IMR-90 (cell line): ENCODE data around the gene COL6A5. TPM values are rescaled to one million over a fixed set of nuclear protein-coding genes. Genes with fewer than 3 reads are reported as not detected.

Experiments used
- ATAC-seq: fragments of 200-7000 bp; cut with Tn5 transposase; 2 replicates; pipeline ENCODE4 v1.9.1; 2020; ENCODE audit warnings: low read depth, mild to moderate bottlenecking, moderate library complexity
- BruUV-seq: library from RNA; stranded (reverse); fragments of 400-500 nt; replicated peaks from 2 replicates; lab custom pipeline; 2021; lab: Mats Ljungman, UMichigan
- CTCF ChIA-PET: fragments of 300-600 bp; formaldehyde crosslinking; extraction: SDS; loops from one replicate; lab custom pipeline; 2021; ENCODE audit warnings: antibody characterized with exemption; lab: Yijun Ruan, JAX
- POLR2A ChIA-PET: fragments of 300-600 bp; sonication (Branson Sonifier 250); formaldehyde crosslinking; loops from one replicate; lab custom pipeline; 2022; ENCODE audit warnings: antibody characterized with exemption; ENCODE audit not compliant: unreplicated experiment; lab: Charles Lee
- DNase-seq: peaks from one replicate; pipeline ENCODE4 v3.0.0; 2013
- H2AFZ ChIP-seq: replicated peaks from 2 replicates; pipeline ENCODE3; 2013; ENCODE audit warnings: low read length, mild to moderate bottlenecking; ENCODE audit not compliant: poor library complexity
- H2AK5ac ChIP-seq: 2 replicates; pipeline ENCODE4 v1.6.1; 2013; ENCODE audit warnings: low read depth, low read length, inconsistent platforms
- H2AK9ac ChIP-seq: replicated peaks from 2 replicates; pipeline ENCODE3; 2013; ENCODE audit warnings: mild to moderate bottlenecking, low read depth, low read length, moderate library complexity; ENCODE audit not compliant: poor library complexity
- H2BK120ac ChIP-seq: 2 replicates; pipeline ENCODE4 v1.6.1; 2013; ENCODE audit warnings: low read depth, low read length, inconsistent platforms
- H2BK15ac ChIP-seq: 3 replicates; pipeline ENCODE4 v1.6.1; 2013; ENCODE audit warnings: low read depth, low read length, inconsistent platforms
- H2BK20ac ChIP-seq: 2 replicates; pipeline ENCODE4 v1.6.1; 2013; ENCODE audit warnings: low read depth, mild to moderate bottlenecking, inconsistent platforms, low read length, moderate library complexity
- H2BK5ac ChIP-seq: 2 replicates; pipeline ENCODE4 v1.6.1; 2013; ENCODE audit warnings: mild to moderate bottlenecking, low read depth, low read length, inconsistent platforms; ENCODE audit not compliant: poor library complexity, severe bottlenecking
- H3K14ac ChIP-seq: replicated peaks from 2 replicates; pipeline ENCODE4 v1.6.1; 2013; ENCODE audit warnings: low read depth, low read length, inconsistent platforms
- H3K18ac ChIP-seq: 2 replicates; pipeline ENCODE4 v1.6.1; 2013; ENCODE audit warnings: low read depth, low read length, control low read depth
- H3K23ac ChIP-seq: 2 replicates; pipeline ENCODE4 v1.6.1; 2013; ENCODE audit warnings: low read depth, low read length, inconsistent platforms
- H3K27ac ChIP-seq: 2 replicates; pipeline ENCODE4 v1.5.1; 2013; ENCODE audit warnings: mild to moderate bottlenecking, control low read depth, low read length; ENCODE audit not compliant: insufficient read depth
- H3K27me3 ChIP-seq: 2 replicates; pipeline ENCODE4 v1.6.1; 2013; ENCODE audit warnings: low read length; ENCODE audit not compliant: control insufficient read depth, insufficient read depth
- H3K36me3 ChIP-seq: 2 replicates; pipeline ENCODE4 v1.6.1; 2013; ENCODE audit warnings: low read length, mixed read lengths; ENCODE audit not compliant: control insufficient read depth, insufficient read depth
- H3K4ac ChIP-seq: 2 replicates; pipeline ENCODE4 v1.6.1; 2013; ENCODE audit warnings: low read depth, low read length, inconsistent platforms
- H3K4me1 ChIP-seq: 2 replicates; pipeline ENCODE4 v1.6.1; 2013; ENCODE audit warnings: low read length, mixed read lengths; ENCODE audit not compliant: control insufficient read depth, insufficient read depth
- H3K4me2 ChIP-seq: 2 replicates; pipeline ENCODE4 v1.6.1; 2013; ENCODE audit warnings: low read depth, mild to moderate bottlenecking, control low read depth, low read length, moderate library complexity
- H3K4me3 ChIP-seq: 2 replicates; pipeline ENCODE4 v1.5.1; 2013; ENCODE audit warnings: low read depth, mild to moderate bottlenecking, control low read depth, low read length, moderate library complexity; ENCODE audit not compliant: insufficient read depth
- H3K56ac ChIP-seq: 2 replicates; pipeline ENCODE4 v1.6.1; 2013; ENCODE audit warnings: low read length, inconsistent platforms; ENCODE audit not compliant: insufficient read depth; ENCODE audit errors: extremely low read depth
- H3K79me1 ChIP-seq, 2 experiments: 2 replicates each; pipeline ENCODE4 v1.6.1; 2013; ENCODE audit warnings: low read length in 2 of 2, inconsistent platforms in 1 of 2, low read depth in 1 of 2
- H3K9ac ChIP-seq: 2 replicates; pipeline ENCODE4 v1.6.1; 2013; ENCODE audit warnings: low read depth, low read length, control low read depth
- H3K9me1 ChIP-seq: 2 replicates; pipeline ENCODE4 v1.6.1; 2013; ENCODE audit warnings: low read length, inconsistent platforms; ENCODE audit not compliant: insufficient read depth
- H3K9me3 ChIP-seq: 2 replicates; pipeline ENCODE4 v1.6.1; 2013; ENCODE audit warnings: low read length; ENCODE audit not compliant: control insufficient read depth, insufficient read depth
- H4K20me1 ChIP-seq: 2 replicates; pipeline ENCODE4 v1.6.1; 2013; ENCODE audit warnings: low read length, inconsistent platforms; ENCODE audit not compliant: insufficient read depth
- H4K5ac ChIP-seq: 2 replicates; pipeline ENCODE4 v1.6.1; 2013; ENCODE audit warnings: mild to moderate bottlenecking, low read depth, low read length, control low read depth
- H4K8ac ChIP-seq, 2 experiments: 2 replicates each; pipeline ENCODE4 v1.6.1; 2013; ENCODE audit warnings: low read depth in 2 of 2, low read length in 2 of 2, control low read depth in 1 of 2, inconsistent platforms in 1 of 2
- H4K91ac ChIP-seq: 2 replicates; pipeline ENCODE4 v1.6.1; 2013; ENCODE audit warnings: low read depth, low read length, inconsistent platforms; ENCODE audit not compliant: insufficient read depth
- BHLHE40 ChIP-seq: fragments of 150-350 bp; IDR thresholded peaks from 2 replicates; pipeline ENCODE4 v1.6.1; 2016; ENCODE audit warnings: mild to moderate bottlenecking, low read depth, low read length
- CEBPB ChIP-seq: IDR thresholded peaks from 2 replicates; pipeline ENCODE4 v1.6.1; 2012; ENCODE audit warnings: low read depth, low read length, improper control_type of control experiment
- CHD1 ChIP-seq: IDR thresholded peaks from 2 replicates; pipeline ENCODE4 v1.6.1; 2012; ENCODE audit warnings: low read depth, low read length, improper control_type of control experiment
- CTCF ChIP-seq: conservative IDR thresholded peaks from 2 replicates; pipeline ENCODE4 v1.5.1; 2012; ENCODE audit warnings: mild to moderate bottlenecking, low read depth, low read length, improper control_type of control experiment
- ELK1 ChIP-seq: fragments of 150-350 bp; IDR thresholded peaks from 2 replicates; pipeline ENCODE4 v1.6.1; 2016; ENCODE audit warnings: low read depth, mild to moderate bottlenecking, low read length, moderate library complexity, borderline replicate concordance
- FOS ChIP-seq: fragments of 150-350 bp; IDR thresholded peaks from 2 replicates; pipeline ENCODE4 v1.6.1; 2016; ENCODE audit warnings: low read depth, low read length
- MAFK ChIP-seq: IDR thresholded peaks from 2 replicates; pipeline ENCODE4 v1.6.1; 2012; ENCODE audit warnings: low read depth, low read length, improper control_type of control experiment
- MAZ ChIP-seq: IDR thresholded peaks from 2 replicates; pipeline ENCODE4 v1.6.1; 2012; ENCODE audit warnings: low read depth, mild to moderate bottlenecking, low read length, improper control_type of control experiment, moderate library complexity, borderline replicate concordance
- MXI1 ChIP-seq: IDR thresholded peaks from 2 replicates; pipeline ENCODE4 v1.6.1; 2012; ENCODE audit warnings: low read depth, mild to moderate bottlenecking, low read length, moderate library complexity, borderline replicate concordance
- POLR2A ChIP-seq: IDR thresholded peaks from 2 replicates; pipeline ENCODE4 v1.6.1; 2012; ENCODE audit warnings: mild to moderate bottlenecking, low read depth, low read length
- RAD21 ChIP-seq: IDR thresholded peaks from 2 replicates; pipeline ENCODE4 v1.6.1; 2012; ENCODE audit warnings: low read length, improper control_type of control experiment
- RCOR1 ChIP-seq: IDR thresholded peaks from 2 replicates; pipeline ENCODE4 v1.6.1; 2012; ENCODE audit warnings: mild to moderate bottlenecking, low read length, improper control_type of control experiment; ENCODE audit not compliant: insufficient replicate concordance
- RFX5 ChIP-seq: IDR thresholded peaks from 2 replicates; pipeline ENCODE4 v1.8.0; 2012; ENCODE audit warnings: low read depth, mild to moderate bottlenecking, low read length, moderate library complexity
- USF2 ChIP-seq: fragments of 150-350 bp; IDR thresholded peaks from 2 replicates; pipeline ENCODE4 v1.6.1; 2017; ENCODE audit warnings: mild to moderate bottlenecking, antibody characterized with exemption, low read length, low read depth
- WGBS, 2 experiments: methylation state at CpG; one replicate each; pipeline versions ENCODE4 v1.1.5 to v1.1.7; 2013; ENCODE audit warnings: missing lambda C conversion rate in 2 of 2; ENCODE audit not compliant: insufficient read length in 1 of 2; ENCODE audit errors: extremely low coverage in 2 of 2; 5-methylcytosine and 5-hydroxymethylcytosine counted together
- dilution Hi-C: fragments of 300-500 bp; cut with HindIII; formaldehyde crosslinking; loops from one replicate; pipeline ENCODE4 v1.14.3; 2018; ENCODE audit warnings: low sequenced_read_pairs; ENCODE audit not compliant: unreplicated experiment
- in situ Hi-C: fragments of 300-500 bp; cut with MboI; formaldehyde crosslinking; loops from 3 replicates; pipeline ENCODE4 v1.14.3; 2019; ENCODE audit warnings: low sequenced_read_pairs, inconsistent platforms, mixed read lengths
- intact Hi-C: fragments of 100-400 bp; cut with micrococcal nuclease; formaldehyde crosslinking; loops from 2 replicates; pipeline ENCODE4 v1.10.0; 2022
- polyA plus RNA-seq, 3 experiments: library from polyadenylated mRNA; depleted of rRNA; stranded (reverse); fragments of >200 nt; gene quantifications; 2 replicates each; pipeline ENCODE4 v1.2.3, GENCODE V29; 2012; ENCODE audit warnings: low replicate concordance in 1 of 3
- total RNA-seq: library from RNA; depleted of rRNA; stranded (reverse); fragments of >200 nt; gene quantifications from 2 replicates; pipeline ENCODE4 v1.2.3, GENCODE V29; 2012

The COL6A5 gene
- total and polyA plus RNA-seq, 2 of the 4 experiments (the other 2 are of a cell fraction), result not detected

- Histone ChIP-seq H4K8ac (no peak overlapping the region), H3K9me1 (no peaks in the 10 kb centered on the region), H3K9me3 (no peaks in the 10 kb centered on the region), H3K27me3 (peaks cover 2% of the 10 kb centered on the region; the same call in 1 of the 2 replicates), H2BK120ac (no peak overlapping the region), H3K4ac (no peak overlapping the region), H3K18ac (no peak overlapping the region), H2AK9ac (no peak overlapping the region), H3K4me1 (no peaks in the 10 kb centered on the region), H4K5ac (no peak overlapping the region), H2AFZ (no peak overlapping the region), H2BK15ac (no peak overlapping the region), H4K20me1 (no peaks in the 10 kb centered on the region), H3K36me3 (no peaks in the 10 kb centered on the region), H2BK5ac (no peak overlapping the region), H3K4me2 (no peak overlapping the region), H3K14ac (no peak overlapping the region), H2BK20ac (no peak overlapping the region), H3K4me3 (no peak overlapping the region), H3K9ac (no peak overlapping the region), H3K27ac (no peak overlapping the region), H2AK5ac (no peak overlapping the region), H4K91ac (no peak overlapping the region), H3K79me1 (no peaks in the 10 kb centered on the region), H3K56ac (no peak overlapping the region), H3K23ac (no peak overlapping the region)
- DNase-seq (no peak), ATAC-seq (no peak)
- ChIA-PET POLR2A (no interaction called here), CTCF (no interaction called here)
- in situ Hi-C loops (no loop called here), intact Hi-C loops (no loop called here), dilution Hi-C loops (no loop called here)
- no CpG with 5 or more reads among the region's 4 CpGs for WGBS, 2 experiments
- TF ChIP-seq CTCF (no peak), BHLHE40 (no peak), CHD1 (no peak), CEBPB (no peak), POLR2A (no peak), USF2 (no peak), RCOR1 (no peak), MAZ (no peak), ELK1 (no peak), MAFK (no peak), MXI1 (no peak), FOS (no peak), RAD21 (no peak), RFX5 (no peak)
- no TSS peak for BruUV-seq
These were observed 3.6 kb upstream of the COL6A5 start for GRCh38 chr3:130341882-130342281.
